ENCODE data around the gene EVI2B. TPM values are rescaled to one million over a fixed set of nuclear protein-coding genes. Genes with fewer than 3 reads are reported as not detected.

Gene EVI2B
- total RNA-seq, 1 donor: 0.54 TPM

- no peak for TF ChIP-seq CTCF (IDR thresholded peaks at IDR 0.05; ENCODE audit: insufficient read depth, low read length)
These were observed 2.3 kb downstream of the EVI2B start for GRCh38 chr17:31311526-31311925.

GRCh38 chr17:31310886-31311285 is 3.0 kb downstream of the EVI2B start:
- no peak for DNase-seq (ENCODE audit: low read depth)
- no peak overlapping the region for H3K4me3 ChIP-seq (ENCODE audit: low read depth, low read length)
- no peak for TF ChIP-seq CTCF (IDR thresholded peaks at IDR 0.05; ENCODE audit: insufficient read depth, low read length)

More at GRCh38 chr17:31311526-31311925, 2.3 kb downstream of the EVI2B start:
- DNase-seq (ENCODE audit: low read depth): no peak
- no peak overlapping the region for H3K4me3 ChIP-seq (ENCODE audit: low read depth, low read length)

DNA sequence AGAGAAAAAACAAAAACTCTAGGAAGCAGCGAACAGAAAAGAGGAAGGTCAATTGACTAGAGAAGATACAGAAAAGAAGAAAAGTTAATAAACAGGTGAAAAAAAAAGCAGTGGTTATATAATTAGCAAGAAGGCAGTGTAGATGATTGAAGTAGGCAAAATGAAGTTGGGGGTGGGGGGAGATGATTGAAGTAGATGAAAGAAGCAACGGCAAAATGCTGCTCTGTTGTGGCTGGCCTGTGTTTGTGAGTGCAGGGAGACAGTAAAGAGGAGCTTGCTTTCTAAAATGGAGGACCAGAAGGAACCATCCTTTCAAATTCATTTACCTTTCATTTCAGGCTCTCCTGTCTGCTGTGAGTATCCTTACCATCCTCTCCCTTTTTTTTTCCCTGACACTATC is 3.6 kb downstream of the EVI2B start:
- DNase-seq (ENCODE audit: low read depth): no peak
- H3K4me3 ChIP-seq (ENCODE audit: low read depth, low read length): no peak overlapping the region
- no peak for TF ChIP-seq CTCF (IDR thresholded peaks at IDR 0.05; ENCODE audit: insufficient read depth, low read length)

- no peak overlapping the region for H3K4me3 ChIP-seq (ENCODE audit: low read depth, low read length)
- no peak for TF ChIP-seq CTCF (IDR thresholded peaks at IDR 0.05; ENCODE audit: insufficient read depth, low read length)
These were observed 4.3 kb downstream of the EVI2B start for GRCh38 chr17:31309556-31309955.

GRCh38 chr17:31308372-31309334 is 5.2 kb downstream of the EVI2B start:
- no peak overlapping the region for H3K4me3 ChIP-seq (ENCODE audit: low read depth, low read length)
- no peak for DNase-seq (ENCODE audit: low read depth)
- TF ChIP-seq CTCF (IDR thresholded peaks at IDR 0.05; ENCODE audit: insufficient read depth, low read length): no peak

More at GRCh38 chr17:31309556-31309955, 4.3 kb downstream of the EVI2B start:
- DNase-seq (ENCODE audit: low read depth): no peak

DNA sequence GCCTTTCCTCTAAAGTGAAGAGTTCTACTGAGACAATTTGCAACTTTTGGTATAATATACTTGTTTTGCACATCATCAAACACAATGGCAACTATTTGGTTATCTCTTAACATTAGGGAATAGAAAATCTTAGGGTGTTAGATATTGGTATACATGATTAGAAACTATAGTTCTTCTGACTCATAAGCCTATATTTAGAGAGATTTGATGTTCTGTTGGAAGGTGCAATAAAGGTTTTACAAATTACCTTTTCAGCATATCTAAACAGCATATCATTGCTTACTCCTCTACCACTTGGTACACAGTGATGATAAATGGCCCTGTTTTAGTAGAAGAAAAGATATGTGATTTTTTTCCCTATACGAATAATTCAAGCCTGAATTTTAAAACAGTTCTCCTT is 6.2 kb downstream of the EVI2B start:
- no peak overlapping the region for H3K4me3 ChIP-seq (ENCODE audit: low read depth, low read length)
- DNase-seq (ENCODE audit: low read depth): no peak
- no peak for TF ChIP-seq CTCF (IDR thresholded peaks at IDR 0.05; ENCODE audit: insufficient read depth, low read length)

Measured in fibroblast of the aortic adventitia (primary cell).